HG03280 (cell line): ENCODE measurements around the gene CHL1.

Experiments used
- ATAC-seq: cut with Tn5 transposase; IDR thresholded peaks from one replicate; pipeline ENCODE4 v1.9.1; 2021; ENCODE audit warnings: mild to moderate bottlenecking, moderate library complexity; ENCODE audit not compliant: unreplicated experiment

Gene CHL1

GRCh38 chr3:217948-218347 is 21.4 kb downstream of the CHL1 start:
- ATAC-seq = no peak

- ATAC-seq = no peak
These were observed 32.0 kb downstream of the CHL1 start for GRCh38 chr3:228442-229182.

GRCh38 chr3:229183-229661 is 32.7 kb downstream of the CHL1 start:
- no peak for ATAC-seq

GRCh38 chr3:236881-237280 is 40.3 kb downstream of the CHL1 start:
- ATAC-seq = no peak

- no peak for ATAC-seq
These were observed 46.2 kb downstream of the CHL1 start for GRCh38 chr3:242602-243355.

GRCh38 chr3:243356-243725 is 46.8 kb downstream of the CHL1 start:
- no peak for ATAC-seq

GRCh38 chr3:244041-244440 is 47.5 kb downstream of the CHL1 start:
- no peak for ATAC-seq

- ATAC-seq = no peak
These were observed 51.4 kb downstream of the CHL1 start for GRCh38 chr3:247916-248315.

GRCh38 chr3:248864-249520 is 52.4 kb downstream of the CHL1 start:
- no peak for ATAC-seq

GRCh38 chr3:249587-250262 is 53.2 kb downstream of the CHL1 start:
- no peak for ATAC-seq

GRCh38 chr3:256501-256900 is 59.9 kb downstream of the CHL1 start:
- no peak for ATAC-seq

GRCh38 chr3:257826-258225 is 61.3 kb downstream of the CHL1 start:
- no peak for ATAC-seq

- no peak for ATAC-seq
These were observed 64.3 kb downstream of the CHL1 start for GRCh38 chr3:260898-261297.

- no peak for ATAC-seq
These were observed 66.8 kb downstream of the CHL1 start for GRCh38 chr3:263393-263792.

GRCh38 chr3:264394-265156 is 68.0 kb downstream of the CHL1 start:
- ATAC-seq = no peak

GRCh38 chr3:267101-267500 is 70.5 kb downstream of the CHL1 start:
- no peak for ATAC-seq

GRCh38 chr3:270688-271087 is 74.1 kb downstream of the CHL1 start:
- ATAC-seq = no peak

GRCh38 chr3:274927-275326 is 78.4 kb downstream of the CHL1 start:
- ATAC-seq = no peak

GRCh38 chr3:277873-278272 is 81.3 kb downstream of the CHL1 start:
- peak; percentile 6 for ATAC-seq

- peak; percentile 66 for ATAC-seq
These were observed 81.9 kb downstream of the CHL1 start for GRCh38 chr3:278300-279064.
